NCI-H748 (cell line): ENCODE results near the gene HBZ.
"Not testable (repeated sequence)": the region's sequence is repeated elsewhere in the genome, so short reads cannot be mapped to it uniquely, and the experiment has no call there.

ENCODE experiments used
- DNase-seq: peaks from one replicate; lab custom pipeline; 2025; ENCODE audit not compliant: unreplicated experiment; lab: John Stamatoyannopoulos, UW

HBZ gene

DNA sequence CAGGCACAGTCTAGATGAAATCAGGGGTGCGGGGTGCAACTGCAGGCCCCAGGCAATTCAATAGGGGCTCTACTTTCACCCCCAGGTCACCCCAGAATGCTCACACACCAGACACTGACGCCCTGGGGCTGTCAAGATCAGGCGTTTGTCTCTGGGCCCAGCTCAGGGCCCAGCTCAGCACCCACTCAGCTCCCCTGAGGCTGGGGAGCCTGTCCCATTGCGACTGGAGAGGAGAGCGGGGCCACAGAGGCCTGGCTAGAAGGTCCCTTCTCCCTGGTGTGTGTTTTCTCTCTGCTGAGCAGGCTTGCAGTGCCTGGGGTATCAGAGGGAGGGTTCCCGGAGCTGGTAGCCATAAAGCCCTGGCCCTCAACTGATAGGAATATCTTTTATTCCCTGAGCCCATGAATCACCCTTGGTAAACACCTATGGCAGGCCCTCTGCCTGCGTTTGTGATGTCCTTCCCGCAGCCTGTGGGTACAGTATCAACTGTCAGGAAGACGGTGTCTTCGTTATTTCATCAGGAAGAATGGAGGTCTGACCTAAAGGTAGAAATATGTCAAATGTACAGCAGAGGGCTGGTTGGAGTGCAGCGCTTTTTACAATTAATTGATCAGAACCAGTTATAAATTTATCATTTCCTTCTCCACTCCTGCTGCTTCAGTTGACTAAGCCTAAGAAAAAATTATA is 25.7 kb downstream of the HBZ start:
- no peak for DNase-seq

DNA sequence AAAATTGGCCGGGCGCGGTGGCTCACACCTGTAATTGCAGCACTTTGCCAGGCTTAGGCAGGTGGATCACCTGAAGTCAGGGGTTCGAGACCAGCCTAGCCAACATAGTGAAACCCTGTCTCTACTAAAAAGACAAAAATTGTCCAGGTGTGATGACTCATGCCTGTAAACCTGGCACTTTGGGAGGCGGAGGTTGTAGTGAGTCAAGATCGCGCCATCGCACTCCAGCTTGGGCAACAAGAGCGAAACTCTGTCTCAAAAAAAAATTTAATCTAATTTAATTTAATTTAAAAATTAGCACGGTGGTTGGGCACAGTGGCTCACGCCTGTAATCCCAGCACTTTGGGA is 26.2 kb downstream of the HBZ start:
- no peak for DNase-seq

DNA sequence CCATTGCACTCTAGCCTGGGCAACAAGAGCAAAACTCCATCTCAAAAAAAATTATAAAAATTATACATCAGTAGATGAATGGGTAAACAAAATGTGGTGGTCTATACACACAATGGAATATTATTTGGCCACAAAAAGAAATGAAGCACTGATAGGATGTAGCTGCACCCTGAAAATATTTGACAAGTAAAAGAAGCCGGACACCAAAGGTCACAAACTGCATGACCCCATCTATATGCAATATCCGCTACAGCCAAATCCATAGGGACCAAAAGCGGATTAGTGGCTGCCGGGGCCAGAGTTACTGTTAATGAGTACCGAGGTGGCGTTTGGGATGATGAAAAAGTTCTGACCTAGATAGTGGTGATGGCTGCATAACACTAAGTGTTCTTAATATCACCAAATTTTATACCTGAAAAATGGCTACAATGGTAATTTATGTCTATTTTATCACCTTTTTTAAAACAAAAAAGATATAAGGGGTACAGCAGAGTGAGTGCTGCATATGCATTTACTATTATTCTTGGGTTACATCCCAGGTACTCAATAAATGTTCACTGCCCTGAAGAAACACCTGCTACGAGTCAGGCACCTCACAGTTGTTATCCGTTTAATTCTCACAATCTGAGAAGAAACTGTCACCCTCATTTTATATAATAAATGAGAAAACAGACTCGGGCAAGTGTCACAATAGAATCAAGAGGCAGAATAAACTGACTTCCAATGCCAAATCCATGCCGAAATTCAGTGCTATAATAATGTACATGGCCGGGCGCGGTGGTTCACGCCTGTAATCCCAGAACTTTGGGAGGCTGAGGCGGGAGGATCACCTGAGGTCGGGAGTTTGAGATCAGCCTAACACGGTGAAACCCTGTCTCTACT is 27.0 kb downstream of the HBZ start:
- DNase-seq = no peak

DNA sequence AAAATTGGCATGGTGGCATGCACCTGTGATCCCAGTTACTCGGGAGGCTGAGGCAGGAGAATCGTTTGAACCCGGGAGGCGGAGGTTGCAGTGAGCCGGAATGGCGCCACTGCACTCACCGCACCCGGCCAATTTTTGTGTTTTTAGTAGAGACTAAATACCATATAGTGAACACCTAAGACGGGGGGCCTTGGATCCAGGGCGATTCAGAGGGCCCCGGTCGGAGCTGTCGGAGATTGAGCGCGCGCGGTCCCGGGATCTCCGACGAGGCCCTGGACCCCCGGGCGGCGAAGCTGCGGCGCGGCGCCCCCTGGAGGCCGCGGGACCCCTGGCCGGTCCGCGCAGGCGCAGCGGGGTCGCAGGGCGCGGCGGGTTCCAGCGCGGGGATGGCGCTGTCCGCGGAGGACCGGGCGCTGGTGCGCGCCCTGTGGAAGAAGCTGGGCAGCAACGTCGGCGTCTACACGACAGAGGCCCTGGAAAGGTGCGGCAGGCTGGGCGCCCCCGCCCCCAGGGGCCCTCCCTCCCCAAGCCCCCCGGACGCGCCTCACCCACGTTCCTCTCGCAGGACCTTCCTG is 27.7 kb downstream of the HBZ start, which contains the start of gene HBQ1:
Gene HBQ1 (plus strand): TSS at position 359 of the 575 bp plus-strand sequence. CDS start 28 bp downstream, at position 387.
- DNase-seq = no peak

DNA sequence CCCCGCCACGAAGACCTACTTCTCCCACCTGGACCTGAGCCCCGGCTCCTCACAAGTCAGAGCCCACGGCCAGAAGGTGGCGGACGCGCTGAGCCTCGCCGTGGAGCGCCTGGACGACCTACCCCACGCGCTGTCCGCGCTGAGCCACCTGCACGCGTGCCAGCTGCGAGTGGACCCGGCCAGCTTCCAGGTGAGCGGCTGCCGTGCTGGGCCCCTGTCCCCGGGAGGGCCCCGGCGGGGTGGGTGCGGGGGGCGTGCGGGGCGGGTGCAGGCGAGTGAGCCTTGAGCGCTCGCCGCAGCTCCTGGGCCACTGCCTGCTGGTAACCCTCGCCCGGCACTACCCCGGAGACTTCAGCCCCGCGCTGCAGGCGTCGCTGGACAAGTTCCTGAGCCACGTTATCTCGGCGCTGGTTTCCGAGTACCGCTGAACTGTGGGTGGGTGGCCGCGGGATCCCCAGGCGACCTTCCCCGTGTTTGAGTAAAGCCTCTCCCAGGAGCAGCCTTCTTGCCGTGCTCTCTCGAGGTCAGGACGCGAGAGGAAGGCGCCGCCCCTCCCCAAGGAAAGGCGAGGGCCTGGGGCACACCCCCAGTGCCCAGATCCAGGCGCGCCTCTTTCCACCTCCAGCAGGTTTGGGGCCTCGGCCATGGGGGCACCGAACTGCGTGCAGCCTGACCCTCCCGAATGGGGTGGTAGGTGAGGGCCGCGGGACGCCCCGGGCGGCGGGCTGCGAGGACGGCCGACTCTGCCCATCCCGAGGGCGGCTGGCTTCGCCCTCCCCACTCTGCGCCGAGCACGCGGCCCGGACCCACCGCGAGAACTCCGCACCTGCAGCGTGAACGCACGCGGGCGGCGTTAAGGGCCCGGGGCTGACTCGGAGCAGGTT is 28.5 kb downstream of the HBZ start:
- DNase-seq = peak; percentile 78

DNA sequence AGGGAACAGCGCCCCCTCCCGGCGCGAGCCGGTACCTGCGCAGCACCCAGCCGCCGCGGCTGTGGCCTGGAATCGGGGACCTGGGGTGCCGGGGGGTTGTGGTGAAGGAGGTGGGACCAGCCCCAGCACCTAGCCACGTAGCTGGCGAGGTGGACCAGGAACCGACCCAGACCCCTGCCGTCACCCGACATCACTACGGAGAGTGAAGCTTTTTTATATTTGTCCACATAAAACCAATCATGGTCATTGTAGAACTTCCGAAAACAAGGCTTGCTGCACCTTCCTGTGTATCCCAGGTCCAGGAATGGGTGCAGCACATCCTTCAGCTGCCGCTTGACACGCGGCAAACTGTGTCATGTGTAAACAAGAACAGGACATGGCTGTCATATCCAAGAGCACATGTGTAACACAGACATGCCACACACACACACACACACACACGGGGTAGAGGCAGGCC is 29.1 kb downstream of the HBZ start:
- DNase-seq = no peak

DNA sequence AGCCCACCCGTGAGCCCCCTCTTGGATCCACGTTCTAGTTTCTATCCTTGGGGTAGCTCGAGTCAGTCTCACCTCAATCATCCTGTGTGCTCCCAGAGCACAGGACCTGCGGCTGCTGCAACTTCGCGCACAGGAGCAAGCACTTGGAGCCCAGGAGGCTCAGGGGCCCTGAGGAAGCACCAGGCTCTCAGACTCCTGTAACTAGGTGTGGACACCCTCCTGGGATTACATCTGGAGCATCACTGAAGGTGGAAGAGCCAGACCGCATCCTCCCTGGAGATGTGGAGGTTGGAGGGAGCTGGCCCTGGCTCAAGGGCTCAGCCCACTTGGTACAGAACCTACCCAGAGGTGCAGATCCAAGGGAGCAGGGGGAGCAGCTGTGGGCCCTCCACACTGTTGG is 30.6 kb downstream of the HBZ start:
- DNase-seq = no peak

DNA sequence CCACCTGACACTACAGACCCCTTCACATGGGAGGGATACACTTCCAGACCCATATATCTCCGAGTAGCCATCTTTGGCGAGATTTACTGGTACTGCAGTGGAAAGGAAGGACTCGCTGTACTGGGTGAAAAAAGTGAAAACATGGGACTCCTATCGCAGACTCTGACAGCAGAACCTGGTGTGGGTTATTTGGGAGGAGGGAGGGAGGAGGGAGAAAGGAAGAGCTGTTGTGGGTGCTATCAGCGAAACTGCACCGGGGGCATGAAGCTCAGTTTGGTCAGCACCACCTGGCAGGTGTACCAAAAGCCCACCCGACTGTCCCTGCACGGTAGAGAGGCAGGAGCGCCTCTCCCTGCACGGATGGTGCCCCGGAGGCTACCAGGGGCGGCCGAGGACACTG is 32.8 kb downstream of the HBZ start:
- no peak for DNase-seq

DNA sequence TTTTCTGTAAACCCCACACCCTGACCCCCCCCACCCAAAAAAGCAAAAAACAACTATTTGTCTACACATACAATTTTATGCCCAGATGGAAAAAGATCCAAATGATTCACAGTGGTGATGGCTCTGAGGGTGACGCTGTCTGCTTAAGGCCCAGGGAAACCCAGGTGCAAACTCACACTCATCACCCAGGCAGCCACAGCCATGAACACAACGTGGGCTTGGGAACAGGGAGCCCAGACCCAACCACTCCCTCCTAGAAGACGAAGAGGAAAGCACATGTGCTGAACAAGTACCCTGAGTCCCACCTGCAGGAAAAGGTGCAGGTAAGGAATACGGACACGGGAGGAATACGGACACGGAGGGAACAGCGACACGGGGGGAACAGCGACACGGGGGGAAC is 33.2 kb downstream of the HBZ start:
- no peak for DNase-seq

DNA sequence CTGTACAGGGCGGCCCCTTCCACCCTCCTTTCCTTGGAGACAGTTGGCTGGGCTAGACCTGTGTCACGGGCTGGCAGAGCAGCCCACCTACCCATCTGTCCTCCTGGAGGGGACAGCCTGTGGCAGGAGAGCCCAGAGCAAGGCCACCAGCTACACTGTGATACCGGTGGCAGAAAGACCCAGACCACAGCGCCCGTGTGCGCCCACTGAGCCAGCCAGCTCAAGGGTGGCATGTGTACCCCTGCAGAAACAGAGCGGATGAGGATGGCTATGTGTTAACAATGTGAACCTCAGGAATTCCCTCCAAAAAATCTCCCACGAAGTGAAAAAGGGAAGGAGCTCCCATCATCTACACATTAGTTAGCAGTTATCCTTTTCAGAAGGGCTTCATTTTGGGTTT is 34.9 kb downstream of the HBZ start:
- no peak for DNase-seq

DNA sequence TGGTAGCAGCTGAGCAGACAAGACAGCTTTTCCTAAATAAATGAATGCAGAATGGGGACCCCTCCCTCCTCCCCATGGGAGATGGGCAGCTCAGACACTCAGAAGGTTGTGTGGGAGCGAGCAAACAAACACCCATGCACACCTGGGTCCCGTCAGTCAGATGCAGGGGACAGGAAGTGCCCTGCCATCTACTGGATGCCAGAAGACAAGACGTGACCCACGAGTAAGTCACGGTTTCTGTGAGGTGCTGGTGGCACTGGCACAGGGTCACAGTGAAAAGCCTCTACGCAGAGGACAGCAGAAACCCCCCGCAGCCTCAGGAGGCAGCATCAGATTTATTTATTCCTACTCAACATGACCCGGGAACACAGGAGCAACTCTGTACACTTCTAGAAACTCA is 36.2 kb downstream of the HBZ start:
- no peak for DNase-seq

DNA sequence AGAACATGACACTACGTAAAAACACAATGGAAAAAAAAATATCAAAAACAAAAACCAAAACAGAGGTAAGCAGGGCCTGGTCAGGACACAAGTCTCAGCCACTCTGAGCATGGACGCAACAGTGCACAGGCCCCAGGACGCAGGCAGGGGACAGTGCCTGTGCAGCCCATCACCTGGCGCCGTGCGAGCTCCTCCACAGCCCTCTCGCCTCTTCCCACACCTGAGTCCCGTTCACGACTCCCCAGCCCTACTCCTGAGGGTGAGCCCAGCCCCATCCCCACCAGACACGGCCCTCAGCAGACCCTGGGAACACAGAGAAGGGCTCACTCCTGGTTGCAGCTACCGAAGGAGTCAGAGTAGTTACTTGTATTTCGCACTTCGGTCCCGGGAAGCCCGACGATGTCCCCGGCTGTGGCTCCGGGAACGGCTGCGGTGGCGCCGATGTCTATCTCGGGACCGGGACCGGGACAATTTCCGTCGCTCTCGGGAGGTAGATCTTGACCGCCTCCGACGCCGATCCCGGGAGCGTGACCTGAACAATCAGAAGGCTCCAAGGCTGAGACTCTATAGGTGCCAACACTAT is 37.3 kb downstream of the HBZ start:
- no peak for DNase-seq

DNA sequence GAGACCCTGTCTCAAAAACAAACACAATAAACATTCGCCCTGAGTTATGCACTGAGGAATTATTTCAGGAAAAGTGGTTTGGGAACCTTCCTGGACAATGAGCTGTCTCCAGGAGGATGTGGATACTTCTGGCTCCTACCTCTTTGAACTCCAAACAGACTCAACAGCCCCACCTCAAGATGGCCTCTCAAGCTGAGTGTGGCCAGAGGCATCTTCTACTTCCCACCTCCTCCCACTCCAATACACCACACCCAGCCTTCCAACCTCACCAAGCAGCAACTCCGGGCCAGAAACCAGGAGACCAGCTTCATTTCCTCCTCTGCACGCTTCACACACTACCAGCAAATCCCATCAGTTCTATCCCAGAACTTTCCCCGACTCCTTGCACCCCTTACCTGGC is 39.4 kb downstream of the HBZ start:
- DNase-seq = no peak

DNA sequence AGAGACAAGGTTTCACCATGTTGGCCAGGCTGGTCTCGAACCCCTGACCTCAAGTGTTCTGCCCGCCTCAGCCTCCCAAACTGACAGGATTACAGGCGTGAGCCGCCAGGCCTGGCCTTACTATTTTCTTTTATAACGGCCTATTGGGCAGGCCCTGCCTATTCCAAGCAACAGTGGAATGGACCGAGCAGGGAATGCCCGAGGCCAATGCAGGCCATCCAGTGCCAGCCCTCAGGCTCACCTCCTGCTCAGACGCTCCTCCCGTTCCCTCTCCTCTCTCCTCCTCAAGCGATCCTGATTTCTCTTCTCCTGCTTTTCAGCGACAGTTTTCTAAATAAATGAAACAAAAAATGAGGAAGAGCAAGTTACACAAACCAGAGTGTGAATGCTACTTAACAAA is 40.2 kb downstream of the HBZ start:
- no peak for DNase-seq

DNA sequence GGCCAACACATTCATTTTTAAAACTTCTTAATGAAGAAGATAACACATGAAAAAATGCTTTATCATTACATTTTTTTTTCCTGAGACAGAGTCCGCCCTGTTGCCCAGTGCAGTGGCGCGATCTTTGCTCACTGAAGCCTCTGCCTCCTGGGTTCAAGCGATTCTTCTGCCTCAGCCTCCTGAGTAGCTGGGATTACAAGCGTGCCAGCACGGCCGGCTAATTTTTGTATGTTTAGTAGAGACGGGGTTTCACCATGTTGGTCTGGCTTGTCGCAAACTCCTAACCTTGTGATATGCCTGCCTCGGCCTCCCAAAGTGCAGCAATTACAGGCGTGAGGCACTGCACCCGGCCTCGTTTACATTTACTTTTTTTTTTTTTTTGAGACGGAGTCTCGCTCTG is 41.0 kb downstream of the HBZ start:
- no peak for DNase-seq

DNA sequence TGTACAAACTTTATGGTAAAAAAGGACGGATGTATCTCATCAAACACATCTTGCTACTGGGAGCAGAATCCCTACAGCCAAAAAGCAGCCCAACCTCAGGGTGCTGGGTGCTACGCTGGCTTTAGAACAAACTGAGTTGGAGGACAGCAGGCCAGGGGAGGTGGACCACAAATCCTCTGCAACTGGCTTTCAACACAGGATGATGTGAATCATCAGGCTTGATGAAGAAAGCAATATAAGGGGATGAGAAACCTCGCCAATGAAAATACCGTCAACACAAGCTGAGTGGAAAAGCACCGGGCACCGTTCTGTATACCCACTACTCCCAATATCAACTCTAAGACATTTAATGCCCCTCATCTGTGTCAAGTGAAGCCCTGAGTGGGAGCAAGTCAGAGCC is 42.1 kb downstream of the HBZ start:
- no peak for DNase-seq

DNA sequence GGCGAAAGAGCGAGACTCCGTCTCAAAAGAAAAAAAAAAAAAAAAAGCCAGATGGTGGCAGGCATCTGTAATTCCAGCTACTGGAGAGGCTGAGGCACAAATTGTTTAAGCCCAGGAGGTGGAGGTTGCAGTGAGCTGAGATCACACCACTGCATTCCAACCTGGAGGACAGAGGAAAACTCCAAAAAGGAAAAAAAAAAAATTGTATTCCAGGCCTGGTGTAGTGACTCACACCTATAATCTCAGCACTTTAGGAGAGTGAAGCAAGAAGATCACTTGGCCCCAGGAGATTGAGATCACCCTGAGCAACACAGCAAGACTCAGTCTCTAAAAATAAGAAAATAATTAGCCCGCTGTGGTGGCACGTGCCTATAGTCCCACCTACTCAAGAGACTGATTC is 47.9 kb downstream of the HBZ start:
- DNase-seq = no peak

DNA sequence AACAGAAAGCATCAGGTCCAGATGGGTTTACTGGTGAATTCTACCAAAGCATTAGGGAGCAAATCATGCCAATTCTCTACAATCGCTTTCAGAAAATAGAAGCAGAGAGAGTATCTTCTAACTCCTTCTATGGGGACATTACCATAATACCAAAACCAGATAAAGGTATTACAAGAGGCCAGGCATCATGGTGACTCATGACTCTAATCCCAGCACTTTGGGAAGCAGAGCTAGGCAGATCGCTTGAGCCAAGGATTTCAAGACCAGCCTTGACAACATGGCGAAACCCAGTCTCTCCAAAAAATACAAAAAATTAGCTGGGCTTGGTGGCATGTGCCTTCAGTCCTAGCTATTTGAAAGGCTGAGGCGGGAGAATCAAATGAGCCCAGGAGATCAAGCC is 50.8 kb downstream of the HBZ start:
- DNase-seq = no peak

DNA sequence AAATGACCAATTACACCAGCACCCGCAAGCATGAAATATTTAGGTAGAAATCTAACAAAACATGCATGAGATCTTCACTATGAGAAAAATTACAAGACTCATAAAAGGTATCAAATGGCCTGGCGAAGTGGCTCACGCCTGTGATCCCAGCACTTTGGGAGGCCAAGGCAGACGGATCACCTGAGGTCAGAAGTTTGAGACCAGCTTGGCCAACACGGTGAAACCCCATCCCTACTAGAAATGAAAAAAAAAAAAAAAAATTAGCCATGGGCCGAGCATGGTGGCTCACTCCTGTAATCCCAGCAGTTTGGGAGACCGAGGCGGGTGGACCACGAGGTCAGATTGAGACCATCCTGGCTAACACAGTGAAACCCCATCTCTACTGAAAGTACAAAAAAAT is 51.6 kb downstream of the HBZ start:
- not testable (repeated sequence) for DNase-seq
